ENCODE data around the gene UCMA. TPM values are rescaled to one million over a fixed set of nuclear protein-coding genes. Genes with fewer than 3 reads are reported as not detected.
"Not testable (repeated sequence)": the region's sequence is repeated elsewhere in the genome, so short reads cannot be mapped to it uniquely, and the experiment has no call there.

UCMA gene, protein sequence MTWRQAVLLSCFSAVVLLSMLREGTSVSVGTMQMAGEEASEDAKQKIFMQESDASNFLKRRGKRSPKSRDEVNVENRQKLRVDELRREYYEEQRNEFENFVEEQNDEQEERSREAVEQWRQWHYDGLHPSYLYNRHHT
- total RNA-seq (not detected), polyA plus RNA-seq (ENCODE audit: insufficient read depth, low read depth, low replicate concordance) (not detected)
- long read RNA-seq, donor 1: 0 reads
- long read RNA-seq, donor 2: 0 reads
- long read RNA-seq, donor 3: 0 reads
- long read RNA-seq, donor 4: 0 reads
- long read RNA-seq, donor 5: 0 reads
- long read RNA-seq, donor 6: 0 reads
- long read RNA-seq, donor 7: 0 reads
- long read RNA-seq, donor 8: 0 reads
- long read RNA-seq, donor 9: 0 reads
- long read RNA-seq, donor 10: 0 reads

DNA sequence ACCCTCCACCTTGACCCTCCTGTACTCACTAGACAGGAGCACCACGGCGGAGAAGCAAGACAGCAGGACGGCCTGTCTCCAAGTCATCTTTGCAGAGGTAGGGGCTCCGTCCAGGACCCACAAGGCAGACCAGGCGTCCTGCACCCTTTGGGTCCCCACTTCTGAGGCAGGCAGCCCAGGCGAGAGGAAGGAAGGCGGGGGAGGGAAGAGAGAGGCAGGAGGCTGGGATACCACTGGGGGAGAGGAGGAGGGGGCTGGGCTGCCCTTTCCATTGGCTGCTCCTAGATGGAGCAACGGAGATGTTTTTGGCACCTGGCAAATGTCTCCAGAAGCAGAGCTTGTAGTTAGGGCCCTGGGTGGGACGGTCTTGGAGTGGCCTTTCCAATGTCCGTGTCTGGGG lies at the start of gene UCMA:
Gene UCMA, minus strand, starts transcription at position 203 of the 400 bp plus-strand sequence. Its CDS starts 116 bp downstream, at position 87.
- Histone ChIP-seq H3K27me3 (ENCODE audit: control insufficient read depth, insufficient read depth, low read length) (no peaks in the 10 kb centered on the region), H3K4me1 (ENCODE audit: control insufficient read depth in 2 of 3, insufficient read depth in 2 of 3, low read depth in 1 of 3, low read length in 3 of 3) (no peaks in the 10 kb centered on the region), H3K9ac (ENCODE audit: low read length in 3 of 3) (no peak within 1 kb of the TSS), H3K36me3 (ENCODE audit: control insufficient read depth in 2 of 3, insufficient read depth in 3 of 3, low read length in 3 of 3) (no peaks in the 10 kb centered on the region), H3K9me3 (ENCODE audit: control insufficient read depth in 2 of 3, insufficient read depth in 1 of 3, low read length in 3 of 3) (no peaks in the 10 kb centered on the region), H3K4me3 (ENCODE audit: low read length in 3 of 3) (no peak within 1 kb of the TSS), H3K27ac (ENCODE audit: low read depth in 2 of 2, low read length in 2 of 2) (no peak within 1 kb of the TSS)
- DNase-seq: no peak
- no peak for FAIRE-seq
- TF ChIP-seq, protein P1, sequence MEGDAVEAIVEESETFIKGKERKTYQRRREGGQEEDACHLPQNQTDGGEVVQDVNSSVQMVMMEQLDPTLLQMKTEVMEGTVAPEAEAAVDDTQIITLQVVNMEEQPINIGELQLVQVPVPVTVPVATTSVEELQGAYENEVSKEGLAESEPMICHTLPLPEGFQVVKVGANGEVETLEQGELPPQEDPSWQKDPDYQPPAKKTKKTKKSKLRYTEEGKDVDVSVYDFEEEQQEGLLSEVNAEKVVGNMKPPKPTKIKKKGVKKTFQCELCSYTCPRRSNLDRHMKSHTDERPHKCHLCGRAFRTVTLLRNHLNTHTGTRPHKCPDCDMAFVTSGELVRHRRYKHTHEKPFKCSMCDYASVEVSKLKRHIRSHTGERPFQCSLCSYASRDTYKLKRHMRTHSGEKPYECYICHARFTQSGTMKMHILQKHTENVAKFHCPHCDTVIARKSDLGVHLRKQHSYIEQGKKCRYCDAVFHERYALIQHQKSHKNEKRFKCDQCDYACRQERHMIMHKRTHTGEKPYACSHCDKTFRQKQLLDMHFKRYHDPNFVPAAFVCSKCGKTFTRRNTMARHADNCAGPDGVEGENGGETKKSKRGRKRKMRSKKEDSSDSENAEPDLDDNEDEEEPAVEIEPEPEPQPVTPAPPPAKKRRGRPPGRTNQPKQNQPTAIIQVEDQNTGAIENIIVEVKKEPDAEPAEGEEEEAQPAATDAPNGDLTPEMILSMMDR (IDR thresholded peaks at IDR 0.05; ENCODE audit: borderline replicate concordance, extremely low read depth, insufficient read depth): no peak
- intact Hi-C loops (cut with DNase I): no loop called here

DNA sequence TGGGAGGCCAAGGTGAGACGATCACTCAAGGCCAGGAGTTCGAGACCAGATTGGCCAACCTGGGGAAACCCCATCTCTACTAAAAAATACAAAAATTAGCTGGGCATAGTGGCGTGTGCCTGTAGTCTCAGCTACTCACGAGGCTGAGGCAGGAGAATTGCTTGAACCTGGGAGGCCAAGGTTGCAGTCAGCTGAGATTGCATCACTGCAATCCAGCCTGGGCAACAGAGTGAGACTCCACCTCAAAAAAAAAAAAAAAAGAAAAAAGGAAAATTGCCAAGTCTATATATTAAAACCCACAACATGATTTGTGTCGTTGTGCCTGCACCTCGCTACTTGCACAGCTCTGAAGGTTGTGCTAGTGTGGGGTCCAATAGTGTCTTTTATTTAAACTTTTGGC lies 48.2 kb upstream of the UCMA start:
- FAIRE-seq; H3K27me3 ChIP-seq (ENCODE audit: control insufficient read depth, insufficient read depth, low read length); H3K9me3 ChIP-seq (ENCODE audit: control insufficient read depth in 2 of 3, insufficient read depth in 1 of 3, low read length in 3 of 3); DNase-seq; intact Hi-C loops (cut with DNase I); H3K4me3 ChIP-seq (ENCODE audit: low read length in 3 of 3); H3K4me1 ChIP-seq (ENCODE audit: control insufficient read depth in 2 of 3, insufficient read depth in 2 of 3, low read depth in 1 of 3, low read length in 3 of 3); H3K9ac ChIP-seq (ENCODE audit: low read length in 3 of 3); H3K27ac ChIP-seq (ENCODE audit: low read depth in 2 of 2, low read length in 2 of 2): not testable (repeated sequence)
- peaks cover 0 to 20% (median 14%) of the 10 kb centered on the region in 3 donors for H3K36me3 ChIP-seq (ENCODE audit: control insufficient read depth in 2 of 3, insufficient read depth in 3 of 3, low read length in 3 of 3)

DNA sequence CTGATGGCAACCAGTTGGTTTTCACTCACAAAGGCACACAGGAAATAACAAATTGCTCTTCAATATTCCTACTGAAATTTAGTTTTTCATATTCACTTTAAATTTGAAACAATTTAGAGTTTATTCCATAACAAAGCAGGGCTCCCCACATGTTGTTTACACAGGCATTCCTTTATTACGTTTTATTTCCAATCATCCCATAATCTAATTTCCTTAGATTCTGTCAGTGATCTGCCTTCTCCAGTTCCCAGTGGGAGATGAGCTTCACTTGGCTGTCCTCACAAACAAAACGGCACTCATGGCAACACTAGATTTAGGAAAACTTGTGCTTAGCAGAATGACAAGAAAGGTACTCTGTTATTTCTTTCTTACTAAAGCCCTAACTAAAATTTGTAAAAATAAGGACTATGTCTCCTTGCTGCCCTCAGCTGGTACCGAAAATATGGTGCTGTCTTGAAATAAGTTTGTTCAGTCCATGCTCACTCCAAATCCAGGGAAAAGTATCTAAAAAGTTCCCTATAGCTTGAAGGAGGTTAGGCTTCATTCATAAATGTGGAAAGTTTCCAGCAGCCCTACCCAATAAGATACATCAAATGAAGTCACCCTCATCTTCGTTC lies 42.7 kb upstream of the UCMA start:
- TF ChIP-seq, protein P1 (IDR thresholded peaks at IDR 0.05; ENCODE audit: borderline replicate concordance, extremely low read depth, insufficient read depth): no peak
- no peaks in the 10 kb centered on the region for H3K27me3 ChIP-seq (ENCODE audit: control insufficient read depth, insufficient read depth, low read length)
- H3K4me3 ChIP-seq (ENCODE audit: low read length in 3 of 3): no peak overlapping the region
- peak in 1 of 5 donors; percentile 44 for DNase-seq
- intact Hi-C loops (cut with DNase I): no loop called here
- peaks cover 0 to 5% (median 0%) of the 10 kb centered on the region in 3 donors for H3K4me1 ChIP-seq (ENCODE audit: control insufficient read depth in 2 of 3, insufficient read depth in 2 of 3, low read depth in 1 of 3, low read length in 3 of 3)
- peaks cover 0 to 7% (median 7%) of the 10 kb centered on the region in 3 donors for H3K36me3 ChIP-seq (ENCODE audit: control insufficient read depth in 2 of 3, insufficient read depth in 3 of 3, low read length in 3 of 3)
- H3K9me3 ChIP-seq (ENCODE audit: control insufficient read depth in 2 of 3, insufficient read depth in 1 of 3, low read length in 3 of 3): no peaks in the 10 kb centered on the region
- no peak for FAIRE-seq
- no peak overlapping the region for H3K9ac ChIP-seq (ENCODE audit: low read length in 3 of 3)
- no peak overlapping the region for H3K27ac ChIP-seq (ENCODE audit: low read depth in 2 of 2, low read length in 2 of 2)

DNA sequence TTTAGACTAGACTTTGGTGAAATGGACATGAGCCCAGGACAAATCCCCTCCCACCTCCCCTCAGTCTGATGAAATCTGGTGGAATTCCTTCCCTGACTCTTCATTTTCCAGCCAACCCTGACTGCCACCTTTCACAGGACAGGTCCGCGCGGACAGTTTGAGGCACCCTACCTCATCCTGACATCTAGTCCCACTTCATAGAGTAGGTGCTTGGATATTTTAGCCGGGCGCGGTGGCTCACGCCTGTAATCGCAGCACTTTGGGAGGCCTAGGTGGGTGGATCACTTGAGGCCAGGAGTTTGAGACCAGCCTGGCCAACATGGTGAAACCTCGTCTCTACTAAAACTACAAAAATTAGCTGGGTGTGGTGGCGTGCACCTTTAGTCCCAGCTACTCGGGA lies 42.0 kb upstream of the UCMA start:
- intact Hi-C loops (cut with DNase I); H3K9ac ChIP-seq (ENCODE audit: low read length in 3 of 3); H3K4me1 ChIP-seq (ENCODE audit: control insufficient read depth in 2 of 3, insufficient read depth in 2 of 3, low read depth in 1 of 3, low read length in 3 of 3); H3K27ac ChIP-seq (ENCODE audit: low read depth in 2 of 2, low read length in 2 of 2); H3K27me3 ChIP-seq (ENCODE audit: control insufficient read depth, insufficient read depth, low read length); H3K9me3 ChIP-seq (ENCODE audit: control insufficient read depth in 2 of 3, insufficient read depth in 1 of 3, low read length in 3 of 3); H3K4me3 ChIP-seq (ENCODE audit: low read length in 3 of 3); H3K36me3 ChIP-seq (ENCODE audit: control insufficient read depth in 2 of 3, insufficient read depth in 3 of 3, low read length in 3 of 3); DNase-seq; FAIRE-seq: not testable (repeated sequence)

All from kidney (tissue), 22 donors.